Measurements from ENCODE around the gene SFSWAP.

GRCh38 chr12:131698286-131698685, 12.6 kb upstream of the SFSWAP start:
- TF ChIP-seq CTCF (IDR thresholded peaks at IDR 0.05) (no peak), POLR2A (IDR thresholded peaks at IDR 0.05) (no peak)

All from adrenal gland (tissue), 5 donors.